Kidney epithelial cell (primary cell): Measurements from ENCODE around the gene ZNF428. TPM values are rescaled to one million over a fixed set of nuclear protein-coding genes. Genes with fewer than 3 reads are reported as not detected.

Source experiments
- DNase-seq: peaks from one replicate; pipeline ENCODE4 v3.0.0-alpha.2; 2010; ENCODE audit warnings: low read depth
- H3K27me3 ChIP-seq: 2 replicates; pipeline ENCODE4 v1.6.0; 2011; ENCODE audit warnings: low read length; ENCODE audit not compliant: control insufficient read depth, insufficient read depth
- H3K36me3 ChIP-seq: 2 replicates; pipeline ENCODE4 v1.5.1; 2011; ENCODE audit warnings: low read length; ENCODE audit not compliant: control insufficient read depth, insufficient read depth
- H3K4me3 ChIP-seq: 2 replicates; pipeline ENCODE4 v1.5.1; 2011; ENCODE audit warnings: low read depth, mild to moderate bottlenecking, control low read depth, low read length
- total RNA-seq: library from RNA; depleted of rRNA; stranded (reverse); fragments of >200 nt; gene quantifications from 2 replicates; pipeline ENCODE4 v1.2.3, GENCODE V29; 2015
- TF ChIP-seq, protein P1 (sequence below): IDR thresholded peaks from 2 replicates; pipeline ENCODE4 v1.5.1; 2011; ENCODE audit warnings: mild to moderate bottlenecking, moderate library complexity, low read length, control low read depth, inconsistent platforms; ENCODE audit not compliant: insufficient read depth, poor library complexity, severe bottlenecking

The ZNF428 gene, protein sequence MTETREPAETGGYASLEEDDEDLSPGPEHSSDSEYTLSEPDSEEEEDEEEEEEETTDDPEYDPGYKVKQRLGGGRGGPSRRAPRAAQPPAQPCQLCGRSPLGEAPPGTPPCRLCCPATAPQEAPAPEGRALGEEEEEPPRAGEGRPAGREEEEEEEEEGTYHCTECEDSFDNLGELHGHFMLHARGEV
- 71.7 and 82.2 TPM in 2 replicates for total RNA-seq

DNA sequence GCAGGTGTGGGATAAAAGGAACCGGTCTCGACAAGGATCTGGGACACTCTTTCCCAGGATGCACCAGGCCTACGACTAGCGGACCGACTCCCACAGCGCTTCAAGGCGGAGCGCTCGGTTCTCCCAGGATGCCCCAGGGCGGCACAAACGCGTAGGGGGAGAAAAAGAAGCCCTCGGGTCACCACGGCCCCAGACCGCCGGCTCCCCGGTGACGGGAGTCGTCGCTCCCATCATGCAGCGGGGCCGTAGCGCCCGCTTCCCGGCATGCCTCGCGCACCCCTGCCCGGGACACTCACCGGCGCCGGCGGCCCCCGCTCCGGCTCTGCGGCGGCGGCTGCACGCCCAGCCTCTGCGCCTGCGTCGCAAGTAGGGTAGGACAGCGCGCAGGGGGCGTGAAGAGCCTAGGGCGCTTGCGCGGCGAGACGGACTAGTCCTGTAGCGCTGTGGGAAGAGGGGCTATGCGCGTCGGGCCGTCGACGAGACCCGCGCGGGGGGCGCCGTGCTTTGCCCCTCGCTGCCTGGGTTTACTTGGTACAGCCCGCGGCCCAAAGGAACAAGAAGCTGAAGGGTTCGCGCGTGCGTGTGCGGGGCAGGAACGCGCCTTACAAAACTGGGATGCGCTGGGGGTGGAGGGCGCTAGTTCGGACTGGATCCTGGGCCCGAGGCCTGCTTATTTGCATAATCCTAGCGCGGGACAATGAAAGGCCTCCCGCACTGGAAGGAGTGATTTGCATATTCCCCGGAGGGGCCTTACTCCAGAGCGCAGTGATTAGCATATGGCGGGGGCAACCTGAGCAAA is at the start of gene ZNF428:
Gene ZNF428 (minus strand): TSS at position 368 of the 799 bp plus-strand sequence. CDS start 5,325 bp downstream, outside the sequence.
- DNase-seq: peak; percentile 49
- Histone ChIP-seq H3K36me3 (no peaks in the 10 kb centered on the region), H3K4me3 (peak within 1 kb of the TSS; percentile 70), H3K27me3 (no peaks in the 10 kb centered on the region)
- TF ChIP-seq, protein P1, sequence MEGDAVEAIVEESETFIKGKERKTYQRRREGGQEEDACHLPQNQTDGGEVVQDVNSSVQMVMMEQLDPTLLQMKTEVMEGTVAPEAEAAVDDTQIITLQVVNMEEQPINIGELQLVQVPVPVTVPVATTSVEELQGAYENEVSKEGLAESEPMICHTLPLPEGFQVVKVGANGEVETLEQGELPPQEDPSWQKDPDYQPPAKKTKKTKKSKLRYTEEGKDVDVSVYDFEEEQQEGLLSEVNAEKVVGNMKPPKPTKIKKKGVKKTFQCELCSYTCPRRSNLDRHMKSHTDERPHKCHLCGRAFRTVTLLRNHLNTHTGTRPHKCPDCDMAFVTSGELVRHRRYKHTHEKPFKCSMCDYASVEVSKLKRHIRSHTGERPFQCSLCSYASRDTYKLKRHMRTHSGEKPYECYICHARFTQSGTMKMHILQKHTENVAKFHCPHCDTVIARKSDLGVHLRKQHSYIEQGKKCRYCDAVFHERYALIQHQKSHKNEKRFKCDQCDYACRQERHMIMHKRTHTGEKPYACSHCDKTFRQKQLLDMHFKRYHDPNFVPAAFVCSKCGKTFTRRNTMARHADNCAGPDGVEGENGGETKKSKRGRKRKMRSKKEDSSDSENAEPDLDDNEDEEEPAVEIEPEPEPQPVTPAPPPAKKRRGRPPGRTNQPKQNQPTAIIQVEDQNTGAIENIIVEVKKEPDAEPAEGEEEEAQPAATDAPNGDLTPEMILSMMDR: no peak

DNA sequence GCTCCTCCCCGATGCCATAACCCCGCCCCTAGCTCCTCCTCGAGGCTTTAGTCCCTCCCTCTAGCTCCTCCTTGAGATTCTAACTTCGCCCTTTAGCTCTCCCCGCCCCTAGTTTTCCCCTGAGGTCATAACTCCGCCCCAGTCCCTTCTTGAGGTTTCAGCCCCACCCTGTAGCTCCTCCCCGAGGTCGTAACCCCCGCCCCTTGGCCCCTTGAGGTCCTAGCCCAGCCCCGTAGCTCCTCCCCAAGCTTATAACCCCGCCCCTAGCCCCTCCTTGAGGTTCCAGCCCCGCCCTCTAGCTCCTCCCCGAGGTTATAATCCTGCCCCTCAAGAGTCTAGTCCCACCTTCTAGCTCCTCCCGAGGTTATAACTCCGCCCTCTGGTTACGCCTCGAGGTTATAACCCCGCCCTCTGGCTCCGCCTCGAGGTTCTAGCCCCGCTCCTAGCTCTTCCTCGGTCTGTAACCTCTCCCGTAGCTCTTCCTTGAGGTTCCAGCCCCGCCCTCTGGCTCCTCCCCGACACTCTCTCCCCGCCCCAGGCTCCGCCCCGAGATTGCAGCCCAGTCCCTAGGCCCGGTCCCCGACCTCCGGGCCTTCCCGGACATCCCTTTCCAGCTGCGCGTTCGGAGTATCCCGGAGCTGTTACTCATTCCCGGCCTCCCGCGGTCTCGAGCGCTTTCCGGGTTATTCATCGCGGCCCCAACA is 49.1 kb upstream of the ZNF428 start:
- Histone ChIP-seq H3K36me3 (peaks cover 6% of the 10 kb centered on the region), H3K4me3 (peak overlapping the region; percentile 80), H3K27me3 (no peaks in the 10 kb centered on the region)
- TF ChIP-seq, protein P1: no peak
- DNase-seq: peak; percentile 92

DNA sequence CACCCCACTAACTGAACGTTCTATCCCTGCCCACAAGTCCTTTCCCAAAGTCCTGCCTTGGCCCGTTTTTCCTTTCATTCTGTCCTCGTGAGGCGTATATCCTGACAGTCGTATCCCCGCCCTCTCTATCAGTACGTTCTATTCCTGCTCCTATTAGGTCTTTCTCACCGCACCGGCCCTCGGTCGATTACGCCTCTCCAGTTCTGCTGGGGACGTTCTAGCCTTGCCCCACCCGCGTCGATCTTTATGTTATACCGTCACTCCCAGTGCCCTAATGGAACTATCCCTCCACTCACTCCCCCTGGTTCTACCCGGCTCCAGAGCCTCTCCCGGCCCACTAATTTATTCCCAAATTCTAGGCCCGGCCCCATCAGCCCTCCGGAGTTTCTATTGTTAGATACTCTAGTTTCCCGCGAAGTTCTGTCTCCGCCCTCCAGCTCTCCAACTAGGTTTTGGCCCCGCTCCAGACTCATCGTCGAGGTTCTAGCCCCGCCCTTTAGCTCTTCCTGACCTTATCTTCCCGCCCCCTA is 48.5 kb upstream of the ZNF428 start:
- H3K27me3 ChIP-seq: no peaks in the 10 kb centered on the region
- TF ChIP-seq, protein P1: no peak
- peak overlapping the region; percentile 45 for H3K4me3 ChIP-seq
- DNase-seq: no peak
- H3K36me3 ChIP-seq: peaks cover 6% of the 10 kb centered on the region

DNA sequence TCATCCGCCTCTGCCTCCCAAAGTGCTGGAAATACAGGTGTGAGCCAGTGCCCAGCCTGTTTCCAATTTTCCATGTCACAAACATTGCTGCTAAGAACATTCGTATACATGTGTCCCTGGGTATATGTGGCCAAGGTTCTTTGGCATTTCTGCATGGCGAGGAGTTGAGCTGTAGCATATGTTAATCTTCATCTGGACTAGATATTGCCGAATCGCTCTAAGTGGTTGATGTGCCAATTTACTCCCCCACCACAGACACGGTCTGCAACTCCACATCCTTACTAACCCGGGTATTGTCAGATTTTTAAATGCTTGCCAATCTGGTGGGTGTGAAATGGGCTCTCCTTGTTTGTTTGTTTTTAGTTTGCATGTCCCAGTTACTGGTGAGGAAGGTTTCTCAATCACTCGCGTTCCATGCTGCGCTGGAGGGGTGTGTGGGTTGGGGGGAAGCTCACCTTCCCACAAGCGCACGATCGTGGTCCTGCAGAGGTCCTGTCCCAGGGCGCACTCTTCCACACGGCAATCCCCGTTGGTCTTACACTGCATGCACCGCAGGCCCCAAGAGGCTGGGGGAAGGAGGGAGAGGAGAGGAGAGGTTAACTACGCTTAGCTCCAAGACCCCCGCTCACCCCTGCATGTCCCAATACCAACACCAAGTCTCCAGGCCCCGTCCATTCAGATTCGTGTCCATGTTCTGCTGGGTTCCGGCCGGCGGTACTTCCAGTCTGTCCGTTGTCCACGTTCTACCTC is 47.9 kb upstream of the ZNF428 start:
- H3K36me3 ChIP-seq: peaks cover 6% of the 10 kb centered on the region
- H3K4me3 ChIP-seq: peak overlapping the region; percentile 45
- H3K27me3 ChIP-seq: no peaks in the 10 kb centered on the region
- TF ChIP-seq, protein P1: no peak
- no peak for DNase-seq

DNA sequence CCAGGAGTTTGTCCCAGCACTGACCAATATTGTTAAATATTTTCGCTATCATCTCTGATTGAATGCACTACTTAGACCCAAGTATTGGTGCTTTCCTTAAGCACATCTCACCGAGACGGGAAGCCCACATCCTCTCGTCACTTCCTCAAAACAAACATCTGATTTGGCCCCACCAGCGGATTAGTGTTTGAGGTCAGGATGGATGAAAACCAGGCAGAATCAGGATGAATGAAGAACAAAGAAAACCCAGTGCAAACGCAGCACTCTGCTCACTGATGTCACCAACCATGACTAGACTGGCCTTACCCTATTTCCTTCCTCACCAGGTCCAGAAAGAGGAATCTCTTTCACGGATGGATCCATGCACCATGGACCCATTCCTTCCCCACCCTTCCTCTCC is 44.6 kb upstream of the ZNF428 start:
- TF ChIP-seq, protein P1: no peak
- no peaks in the 10 kb centered on the region for H3K27me3 ChIP-seq
- DNase-seq: no peak
- peaks cover 6% of the 10 kb centered on the region for H3K36me3 ChIP-seq
- H3K4me3 ChIP-seq: no peak overlapping the region
